Activated CD4-positive, alpha-beta T cell treated with anti-CD3 and anti-CD28 coated beads, Interleukin-2, amount 50 U/mL, for 1 hour (primary cell): ENCODE results near the gene NET1.
"Not testable (repeated sequence)": the region's sequence is repeated elsewhere in the genome, so short reads cannot be mapped to it uniquely, and the experiment has no call there.

ENCODE experiments used
- DNase-seq: peaks from one replicate; pipeline ENCODE4 v3.0.0-alpha.2; 2020

The NET1 gene

GRCh38 chr10:5412277-5412941 lies at the start of gene NET1:
NET1 (plus strand) TSS chr10:5412557; CDS start chr10:5412693, 136 bp downstream.
- peak; percentile 54 for DNase-seq

- DNase-seq: no peak
These were observed 49.5 kb upstream of the NET1 start for GRCh38 chr10:5362873-5363272.

- DNase-seq: no peak
These were observed 48.0 kb upstream of the NET1 start for GRCh38 chr10:5364374-5364773.

- no peak for DNase-seq
These were observed 47.4 kb upstream of the NET1 start, which contains the start of gene UCN3 for GRCh38 chr10:5364890-5365338. UCN3 (plus strand) TSS chr10:5364966; CDS start chr10:5373721, 8,755 bp downstream.

- DNase-seq: no peak
These were observed 46.4 kb upstream of the NET1 start for GRCh38 chr10:5365928-5366327.

GRCh38 chr10:5369362-5370158 lies 42.8 kb upstream of the NET1 start:
- DNase-seq: no peak

GRCh38 chr10:5370493-5371352 lies 41.6 kb upstream of the NET1 start:
- no peak for DNase-seq

- no peak for DNase-seq
These were observed 39.0 kb upstream of the NET1 start for GRCh38 chr10:5373307-5373706.

- DNase-seq: no peak
These were observed 38.3 kb upstream of the NET1 start for GRCh38 chr10:5373891-5374611.

- no peak for DNase-seq
These were observed 35.9 kb upstream of the NET1 start for GRCh38 chr10:5376450-5376849.

GRCh38 chr10:5379202-5379601 lies 33.2 kb upstream of the NET1 start:
- not testable (repeated sequence) for DNase-seq

- not testable (repeated sequence) for DNase-seq
These were observed 32.0 kb upstream of the NET1 start for GRCh38 chr10:5380395-5380794.

- DNase-seq: no peak
These were observed 31.2 kb upstream of the NET1 start for GRCh38 chr10:5381187-5381586.

GRCh38 chr10:5385224-5385623 lies 27.1 kb upstream of the NET1 start:
- DNase-seq: no peak

GRCh38 chr10:5387169-5387568 lies 25.2 kb upstream of the NET1 start:
- no peak for DNase-seq

- no peak for DNase-seq
These were observed 21.7 kb upstream of the NET1 start for GRCh38 chr10:5390607-5391205.

- no peak for DNase-seq
These were observed 20.6 kb upstream of the NET1 start for GRCh38 chr10:5391790-5392189.

GRCh38 chr10:5393529-5393928 lies 18.8 kb upstream of the NET1 start:
- DNase-seq: no peak

GRCh38 chr10:5395168-5395567 lies 17.2 kb upstream of the NET1 start:
- no peak for DNase-seq

GRCh38 chr10:5396556-5397300 lies 15.6 kb upstream of the NET1 start:
- no peak for DNase-seq

- no peak for DNase-seq
These were observed 13.0 kb upstream of the NET1 start for GRCh38 chr10:5399332-5399731.
